CD4-positive, alpha-beta T cell treated with Interleukin-17A for 4 hours (primary cell): ENCODE measurements around the gene C14orf93.
A peak's percentile ranks its signal among the peaks of the same experiment; 100 is the strongest.

Experiments
- DNase-seq: peaks from one replicate; pipeline ENCODE4 v3.0.0-alpha.2; 2020; ENCODE audit warnings: mixed read lengths

Gene C14orf93

GRCh38 chr14:23009939-23010726 lies at the start of gene C14orf93:
C14orf93 (minus strand) TSS chr14:23010143; CDS start chr14:22999023, 11,120 bp downstream.
- DNase-seq: peak; percentile 90

- DNase-seq: no peak
Observed at GRCh38 chr14:23058654-23059504, 48.9 kb upstream of the C14orf93 start.

DNA sequence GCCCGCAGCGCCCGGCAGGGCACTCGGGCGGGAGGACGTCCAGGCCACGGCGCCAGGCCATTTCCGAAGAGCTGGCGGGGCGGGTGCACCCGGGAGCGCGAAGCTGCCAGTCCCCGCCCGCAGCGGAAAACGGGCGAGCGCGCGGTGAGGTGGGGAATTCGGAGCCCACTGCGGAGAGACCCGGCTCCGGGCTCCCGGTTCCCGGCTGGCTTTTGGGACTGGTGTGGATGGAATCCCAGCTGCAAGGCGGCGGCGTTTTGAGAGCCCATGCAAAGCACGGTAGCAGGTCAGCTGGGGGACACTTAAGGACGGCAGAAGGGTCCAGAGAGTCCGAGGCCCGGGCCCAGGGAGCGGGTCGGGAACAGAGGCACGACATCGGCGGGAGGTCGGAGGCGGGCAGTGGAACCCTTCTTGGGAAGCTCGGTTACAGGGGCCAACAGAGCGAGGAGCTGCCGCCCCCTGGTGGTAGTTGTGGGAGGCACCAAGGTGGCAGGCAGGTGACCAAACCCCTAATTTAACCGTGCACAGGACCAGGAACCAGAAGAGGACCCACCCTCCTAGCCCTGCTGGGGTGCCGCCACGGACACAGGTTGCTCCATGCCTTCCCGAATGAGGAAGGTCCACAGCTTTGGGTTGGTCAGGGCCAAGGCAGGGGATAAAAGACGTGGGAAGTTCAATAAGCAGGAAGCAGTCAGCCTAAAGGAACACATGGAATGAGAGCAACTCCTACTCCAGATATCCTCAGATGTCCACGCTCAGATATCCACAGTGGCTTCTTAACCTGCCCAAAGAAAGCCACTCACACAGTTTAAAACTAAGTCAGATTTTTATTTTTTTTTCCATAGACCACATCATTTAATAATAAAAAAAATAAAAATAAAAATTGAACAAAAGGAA lies 48.1 kb upstream of the C14orf93 start:
- DNase-seq: peak; percentile 94

DNA sequence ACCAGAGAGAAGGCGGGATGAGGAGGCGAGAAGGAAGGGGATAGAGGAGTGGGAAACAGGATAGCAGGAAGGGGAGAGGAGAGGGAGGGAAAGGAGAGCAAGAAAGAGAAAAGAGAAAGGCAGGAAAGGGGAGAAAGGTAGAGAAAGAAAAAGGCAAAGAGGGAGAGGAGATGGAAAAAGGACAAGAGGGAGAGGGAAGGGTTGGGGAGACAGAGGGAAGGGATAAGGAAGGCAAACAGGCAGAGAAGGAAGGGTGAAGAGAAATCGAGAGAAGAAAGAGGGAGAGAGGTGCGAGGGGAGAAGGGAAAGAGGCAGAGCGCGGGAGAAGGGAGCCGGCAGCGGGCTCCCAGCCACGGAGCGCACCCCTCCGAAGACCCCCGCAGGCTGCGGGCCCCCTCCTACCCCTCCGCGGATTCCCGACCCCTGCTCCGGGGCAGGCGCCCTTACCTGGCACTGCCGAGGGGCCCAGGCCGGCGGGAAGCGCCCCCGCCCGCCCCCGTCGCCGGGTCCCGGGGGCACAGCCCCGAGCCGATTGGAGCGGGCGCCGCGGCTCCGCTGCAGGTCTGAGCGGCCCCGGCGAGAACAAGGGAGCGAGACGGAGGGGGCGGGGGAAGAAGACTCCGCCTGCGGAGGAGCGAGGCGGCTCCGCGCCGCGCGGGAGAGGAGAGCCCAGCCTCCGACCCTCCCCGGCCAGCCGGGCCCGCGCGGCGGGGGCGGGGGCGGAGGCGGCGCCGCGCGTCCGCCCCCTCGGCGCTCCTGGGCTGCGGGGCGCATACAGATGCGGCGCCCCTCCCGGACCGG lies 47.2 kb upstream of the C14orf93 start, which contains the start of gene CDH24:
CDH24 (minus strand) TSS at position 565 of the 801 bp plus-strand sequence. CDS start 1,787 bp downstream, outside the sequence.
- DNase-seq: peak; percentile 83

DNA sequence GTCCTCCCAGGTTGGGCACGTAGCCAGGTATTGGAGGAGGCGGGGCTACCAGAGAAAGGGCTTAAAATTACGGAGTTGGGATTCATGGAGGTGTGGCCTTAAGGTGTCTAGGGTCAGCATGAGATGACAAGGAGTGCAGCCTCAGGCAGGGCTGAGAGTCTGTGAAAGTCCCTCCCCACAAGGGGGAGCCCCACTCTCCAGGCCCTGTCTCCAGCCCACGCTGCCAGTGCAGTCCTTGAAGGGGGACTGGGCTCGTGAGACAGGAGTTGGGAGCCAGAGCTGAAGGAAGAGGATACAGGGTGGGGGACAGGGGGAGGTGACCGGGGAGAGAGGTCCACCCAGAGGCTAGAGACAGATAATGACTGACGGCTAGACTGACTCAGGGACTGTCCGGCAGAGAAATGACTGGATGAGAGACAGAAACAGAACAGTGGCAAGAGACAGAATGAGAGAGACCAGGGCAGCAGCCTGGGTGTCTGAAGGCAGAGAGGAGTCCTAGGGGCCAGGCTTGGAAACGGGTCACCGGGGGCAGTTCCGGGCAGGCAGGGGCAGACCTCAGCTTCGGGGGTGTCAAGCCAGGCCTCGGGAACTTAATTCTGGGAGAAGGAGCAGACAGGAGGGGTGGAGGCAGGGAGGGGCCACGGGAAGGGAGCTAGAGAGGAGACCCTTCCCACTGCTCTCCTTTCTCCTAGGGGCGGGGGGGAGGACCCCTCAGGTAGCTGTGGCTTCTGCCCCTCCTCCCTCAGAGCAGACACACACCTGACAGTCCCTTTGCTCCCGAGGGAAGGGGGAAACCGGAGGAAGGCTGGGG lies 46.4 kb upstream of the C14orf93 start:
- DNase-seq: peak; percentile 81

- no peak for DNase-seq
Observed at GRCh38 chr14:23055621-23056144, 45.7 kb upstream of the C14orf93 start.

- DNase-seq: no peak
Observed at GRCh38 chr14:23055147-23055550, 45.2 kb upstream of the C14orf93 start.

DNA sequence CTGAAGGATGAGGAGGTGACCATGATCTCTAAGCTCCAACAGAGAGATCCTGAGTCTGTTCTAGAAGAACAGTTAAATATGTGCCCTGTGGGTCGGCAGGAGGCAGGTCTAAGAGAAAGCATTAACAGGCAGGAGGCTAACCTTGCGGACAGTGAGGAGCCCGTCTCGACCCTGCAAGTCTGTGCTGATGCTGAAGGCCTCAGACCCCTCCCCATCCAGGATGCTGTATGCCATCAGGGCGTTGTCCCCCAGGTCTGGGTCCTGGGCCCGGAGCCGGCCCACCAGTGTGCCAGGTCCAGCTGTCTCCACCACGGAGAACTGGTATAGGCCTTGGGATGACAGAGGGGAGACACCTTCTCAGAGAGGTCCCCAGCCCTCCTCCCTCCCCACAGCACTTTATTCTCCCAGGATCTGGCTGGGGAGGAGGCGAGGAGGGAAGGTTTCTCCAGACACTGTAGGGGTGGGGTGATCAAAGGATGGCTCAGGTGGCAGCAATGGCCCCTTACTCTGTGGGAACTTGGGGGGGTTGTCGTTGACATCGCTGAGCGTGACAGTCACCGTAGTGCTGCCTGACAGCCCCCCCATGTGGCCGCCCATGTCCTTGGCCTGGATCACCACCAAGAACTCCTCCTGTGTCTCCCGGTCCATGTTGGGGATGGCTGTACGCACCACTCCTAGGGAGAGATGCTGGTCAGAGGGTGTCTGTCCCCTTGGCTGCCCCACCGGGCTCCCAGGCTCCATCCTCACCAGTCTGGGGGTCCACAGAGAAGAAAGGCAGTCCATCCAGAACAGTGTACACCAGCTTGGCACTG lies 44.3 kb upstream of the C14orf93 start:
- peak; percentile 60 for DNase-seq

- no peak for DNase-seq
Observed at GRCh38 chr14:23053426-23053825, 43.5 kb upstream of the C14orf93 start.

- DNase-seq: no peak
Observed at GRCh38 chr14:23052671-23053070, 42.7 kb upstream of the C14orf93 start.

GRCh38 chr14:23052182-23052623 lies 42.3 kb upstream of the C14orf93 start:
- DNase-seq: no peak

DNA sequence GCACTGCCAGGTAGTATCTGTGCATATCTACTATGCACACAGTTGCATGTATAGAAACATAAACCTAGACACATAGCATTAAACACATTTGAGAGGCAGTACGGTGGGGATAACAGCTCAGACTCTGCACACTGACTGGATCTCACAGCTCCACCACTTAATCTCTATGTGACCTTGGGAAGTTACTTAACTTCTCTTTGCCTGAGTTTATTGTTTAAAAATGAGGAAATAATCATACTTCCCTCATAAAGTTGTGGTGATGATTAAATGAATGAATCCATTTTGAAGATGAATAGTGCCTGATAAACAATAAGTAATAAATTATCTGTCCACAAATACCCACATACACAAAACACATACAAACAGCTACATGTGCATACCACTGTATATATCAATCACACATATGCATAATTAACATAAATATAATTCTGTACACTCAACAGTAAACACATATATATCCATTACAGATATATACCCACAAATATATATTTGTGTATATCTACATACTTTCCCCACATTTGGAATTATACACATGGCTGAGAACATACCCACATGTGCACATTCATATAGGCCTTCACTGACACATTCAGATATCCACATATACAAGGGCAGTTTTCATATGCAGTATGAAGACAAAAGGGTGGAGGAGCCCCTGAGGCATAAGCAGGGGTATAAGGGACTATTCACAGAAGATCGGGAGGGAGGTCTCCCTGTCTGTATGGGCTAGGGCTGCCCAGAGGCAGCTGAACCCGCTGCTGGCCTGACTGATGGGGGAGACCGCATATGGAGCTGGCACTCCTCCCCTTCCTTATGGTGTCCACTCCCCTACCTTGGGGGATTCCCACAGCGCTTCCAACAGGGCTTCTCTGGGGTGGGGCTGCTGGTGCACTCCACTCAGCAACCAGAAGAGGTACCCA lies 41.5 kb upstream of the C14orf93 start:
- DNase-seq: no peak

GRCh38 chr14:23049011-23049410 lies 39.1 kb upstream of the C14orf93 start:
- no peak for DNase-seq

- no peak for DNase-seq
Observed at GRCh38 chr14:23047751-23048693, 38.1 kb upstream of the C14orf93 start.

DNA sequence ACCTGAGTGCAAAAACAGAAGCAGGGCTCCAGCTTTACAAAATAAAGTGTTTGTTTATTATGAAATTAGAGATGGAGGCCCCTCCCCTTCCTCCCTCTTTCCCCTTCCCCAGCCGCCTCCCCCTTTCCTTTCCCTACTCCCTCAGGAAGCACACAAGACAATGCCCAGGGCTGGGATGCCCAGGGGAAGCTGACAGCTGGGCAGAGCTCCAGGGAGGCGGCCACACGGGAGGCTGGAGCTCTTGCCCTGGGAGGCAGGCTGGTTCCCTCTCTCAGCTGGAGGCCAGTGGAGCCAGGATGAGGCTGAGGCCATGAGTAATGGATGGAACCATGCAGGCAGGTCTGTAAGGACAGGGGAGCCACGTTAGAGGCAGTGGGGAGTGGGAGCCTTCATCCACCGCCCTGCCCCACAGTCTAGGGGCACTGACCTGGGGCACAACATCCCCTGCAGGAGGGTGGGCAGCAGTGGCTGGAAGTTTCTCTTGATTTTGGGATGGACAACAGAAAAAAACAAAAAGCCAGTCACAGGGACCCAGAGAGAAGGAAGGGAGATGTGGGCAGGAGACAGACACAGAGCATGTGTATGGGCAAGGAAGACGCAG lies 37.2 kb upstream of the C14orf93 start:
- no peak for DNase-seq

- no peak for DNase-seq
Observed at GRCh38 chr14:23045419-23046357, 35.7 kb upstream of the C14orf93 start.
